DOHH2 (cell line): ENCODE data around the gene MORF4L2.

Experiments
- H3F3A ChIP-seq: fragments of 200-600 bp; sonication (generic), shearing (Covaris generic); 2 replicates; pipeline ENCODE4 v1.6.0; 2016; ENCODE audit warnings: antibody characterized with exemption, mild to moderate bottlenecking; ENCODE audit not compliant: control insufficient read depth, insufficient read depth
- H3K27ac ChIP-seq: fragments of 200-600 bp; sonication (generic); 2 replicates; pipeline ENCODE4 v1.5.1; 2014; ENCODE audit warnings: low read depth, mild to moderate bottlenecking, low read length, moderate library complexity
- H3K27me3 ChIP-seq: fragments of 200-600 bp; sonication (generic); 2 replicates; pipeline ENCODE4 v1.6.1; 2014; ENCODE audit warnings: mild to moderate bottlenecking, low read length, mixed read lengths; ENCODE audit not compliant: control insufficient read depth
- H3K36me3 ChIP-seq: fragments of 200-600 bp; sonication (generic); 2 replicates; pipeline ENCODE4 v1.6.1; 2014; ENCODE audit warnings: mild to moderate bottlenecking, low read length, moderate library complexity, mixed read lengths; ENCODE audit not compliant: control insufficient read depth
- H3K4me1 ChIP-seq: fragments of 200-600 bp; sonication (generic); 2 replicates; pipeline ENCODE4 v1.6.1; 2014; ENCODE audit warnings: mild to moderate bottlenecking, low read length, mixed read lengths; ENCODE audit not compliant: control insufficient read depth
- H3K4me2 ChIP-seq: fragments of 200-600 bp; sonication (generic); 2 replicates; pipeline ENCODE4 v1.6.0; 2014; ENCODE audit warnings: mild to moderate bottlenecking, low read length, moderate library complexity
- H3K4me3 ChIP-seq: fragments of 200-600 bp; sonication (generic); 2 replicates; pipeline ENCODE4 v1.5.1; 2014; ENCODE audit warnings: mild to moderate bottlenecking, low read length, mixed read lengths
- H3K79me2 ChIP-seq: fragments of 200-600 bp; sonication (generic); 2 replicates; pipeline ENCODE4 v1.6.1; 2014; ENCODE audit warnings: mild to moderate bottlenecking, low read length, mixed read lengths; ENCODE audit not compliant: control insufficient read depth
- H3K9me2 ChIP-seq: fragments of 200-600 bp; sonication (generic); replicated peaks from 2 replicates; pipeline ENCODE4 v1.6.1; 2014; ENCODE audit warnings: mild to moderate bottlenecking, low read length, mixed read lengths; ENCODE audit not compliant: control insufficient read depth
- H3K9me3 ChIP-seq: fragments of 200-600 bp; sonication (generic); 2 replicates; pipeline ENCODE4 v1.6.1; 2014; ENCODE audit warnings: antibody characterized with exemption, low read length, mixed read lengths; ENCODE audit not compliant: control insufficient read depth, insufficient read depth
- H4K20me1 ChIP-seq: fragments of 200-600 bp; sonication (generic); 2 replicates; pipeline ENCODE4 v1.6.0; 2014; ENCODE audit warnings: low read depth, mild to moderate bottlenecking, antibody characterized with exemption, low read length, moderate library complexity; ENCODE audit not compliant: control insufficient read depth, insufficient read depth
- CTCF ChIP-seq: fragments of 200-600 bp; sonication (generic); IDR thresholded peaks from one replicate; pipeline ENCODE4 v1.5.1; 2014; ENCODE audit warnings: antibody characterized with exemption, mild to moderate bottlenecking, low read depth, low read length; ENCODE audit not compliant: poor library complexity, severe bottlenecking
- EZH2phosphoT487 ChIP-seq: fragments of 200-600 bp; sonication (generic); IDR thresholded peaks from 2 replicates; pipeline ENCODE4 v1.6.1; 2017; ENCODE audit warnings: borderline replicate concordance, mild to moderate bottlenecking, antibody characterized with exemption, low read length, moderate library complexity, mixed read lengths

Gene MORF4L2

GRCh38 chrX:103674531-103675454 lies 11.7 kb downstream of the MORF4L2 start:
- no peak overlapping the region for H3K4me2 ChIP-seq
- H3K79me2 ChIP-seq: no peaks in the 10 kb centered on the region
- TF ChIP-seq CTCF (no peak), EZH2phosphoT487 (no peak)
- no peaks in the 10 kb centered on the region for H3K4me1 ChIP-seq
- H4K20me1 ChIP-seq: no peaks in the 10 kb centered on the region
- no peaks in the 10 kb centered on the region for H3K9me3 ChIP-seq
- no peak overlapping the region for H3K4me3 ChIP-seq
- peaks cover 12% of the 10 kb centered on the region for H3F3A ChIP-seq
- no peaks in the 10 kb centered on the region for H3K27me3 ChIP-seq
- no peak overlapping the region for H3K27ac ChIP-seq
- no peaks in the 10 kb centered on the region for H3K9me2 ChIP-seq
- peaks cover 39% of the 10 kb centered on the region for H3K36me3 ChIP-seq

GRCh38 chrX:103669745-103670144 lies 16.8 kb downstream of the MORF4L2 start:
- Histone ChIP-seq H3K36me3 (no peaks in the 10 kb centered on the region), H3K27me3 (no peaks in the 10 kb centered on the region), H4K20me1 (no peaks in the 10 kb centered on the region), H3K79me2 (no peaks in the 10 kb centered on the region), H3F3A (peaks cover 6% of the 10 kb centered on the region), H3K9me3 (no peaks in the 10 kb centered on the region), H3K4me1 (no peaks in the 10 kb centered on the region), H3K27ac (no peak overlapping the region), H3K9me2 (no peaks in the 10 kb centered on the region), H3K4me3 (no peak overlapping the region), H3K4me2 (no peak overlapping the region)
- TF ChIP-seq EZH2phosphoT487: no peak

GRCh38 chrX:103666202-103667107 lies 20.0 kb downstream of the MORF4L2 start:
- no peaks in the 10 kb centered on the region for H3K9me3 ChIP-seq
- H3K4me3 ChIP-seq: no peak overlapping the region
- H3K27me3 ChIP-seq: peaks cover 3% of the 10 kb centered on the region; the same call in 1 of the 2 replicates
- TF ChIP-seq CTCF (no peak), EZH2phosphoT487 (no peak)
- H3K79me2 ChIP-seq: no peaks in the 10 kb centered on the region
- H3K4me2 ChIP-seq: no peak overlapping the region
- no peak overlapping the region for H3K27ac ChIP-seq
- H3F3A ChIP-seq: no peaks in the 10 kb centered on the region
- no peaks in the 10 kb centered on the region for H3K9me2 ChIP-seq
- H3K36me3 ChIP-seq: no peaks in the 10 kb centered on the region
- H3K4me1 ChIP-seq: no peaks in the 10 kb centered on the region
- no peaks in the 10 kb centered on the region for H4K20me1 ChIP-seq
